Smooth muscle cell (in vitro differentiated cells): Measurements from ENCODE around the gene ZXDB. TPM values are rescaled to one million over a fixed set of nuclear protein-coding genes. Genes with fewer than 3 reads are reported as not detected.

Experiments used
- DNase-seq: peaks from one replicate; lab custom pipeline; 2025; ENCODE audit not compliant: unreplicated experiment; lab: John Stamatoyannopoulos, UW
- H2AFZ ChIP-seq: fragments of 200-600 bp; sonication (generic); 2 replicates; pipeline ENCODE4 v1.6.0; 2016; ENCODE audit warnings: antibody characterized with exemption, low read depth, mild to moderate bottlenecking
- H3F3A ChIP-seq: fragments of 200-600 bp; sonication (generic); 2 replicates; pipeline ENCODE4 v1.6.0; 2017; ENCODE audit warnings: antibody characterized with exemption, low read depth
- H3K27ac ChIP-seq: fragments of 200-600 bp; sonication (generic); 2 replicates; pipeline ENCODE4 v1.5.1; 2016; ENCODE audit warnings: low read depth, mild to moderate bottlenecking
- H3K27me3 ChIP-seq: fragments of 200-600 bp; sonication (generic); 2 replicates; pipeline ENCODE4 v1.6.1; 2016; ENCODE audit warnings: low read depth, mild to moderate bottlenecking
- H3K36me3 ChIP-seq: fragments of 200-600 bp; sonication (generic); 2 replicates; pipeline ENCODE4 v1.5.1; 2016; ENCODE audit warnings: low read depth
- H3K4me1 ChIP-seq: fragments of 200-600 bp; sonication (generic); 2 replicates; pipeline ENCODE4 v1.5.1; 2016; ENCODE audit warnings: low read depth
- H3K4me2 ChIP-seq: fragments of 200-600 bp; sonication (generic); 2 replicates; pipeline ENCODE4 v1.6.0; 2016; ENCODE audit warnings: mild to moderate bottlenecking
- H3K4me3 ChIP-seq: fragments of 200-600 bp; sonication (generic); 2 replicates; pipeline ENCODE4 v1.5.1; 2016; ENCODE audit warnings: mild to moderate bottlenecking
- H3K79me2 ChIP-seq: fragments of 200-600 bp; sonication (generic); 2 replicates; pipeline ENCODE4 v1.6.0; 2016; ENCODE audit warnings: low read depth, mild to moderate bottlenecking
- H3K9ac ChIP-seq: fragments of 200-600 bp; sonication (generic); 2 replicates; pipeline ENCODE4 v1.6.0; 2016; ENCODE audit warnings: low read depth
- H3K9me3 ChIP-seq: fragments of 200-600 bp; sonication (generic); replicated peaks from 2 replicates; pipeline ENCODE4 v1.5.1; 2016; ENCODE audit warnings: low read depth
- H4K20me1 ChIP-seq: fragments of 200-600 bp; sonication (generic); 2 replicates; pipeline ENCODE4 v1.6.0; 2016; ENCODE audit warnings: low read depth
- WGBS: methylation state at CpG from one replicate; pipeline ENCODE4 v1.1.7; 2016; ENCODE audit warnings: low lambda C conversion rate; 5-methylcytosine and 5-hydroxymethylcytosine counted together
- polyA plus RNA-seq: library from polyadenylated mRNA; unstranded; fragments of >200 nt; fragmentation: Nextera tagmentation; extraction: Ambion mirVana; gene quantifications from 2 replicates; pipeline ENCODE4 v1.2.1, GENCODE V29; 2016
- total RNA-seq: library from RNA; depleted of rRNA; stranded (reverse); fragments of >200 nt; gene quantifications from 2 replicates; pipeline ENCODE4 v1.2.3, GENCODE V29; 2014
- TF ChIP-seq, protein P1 (sequence below): fragments of 200-600 bp; sonication (generic); IDR thresholded peaks from 2 replicates; pipeline ENCODE4 v1.5.1; 2017; ENCODE audit warnings: borderline replicate concordance, mild to moderate bottlenecking, antibody characterized with exemption; ENCODE audit not compliant: insufficient read depth, poor library complexity, severe bottlenecking

Gene ZXDB
- total and polyA plus RNA-seq, 2 experiments from 2014 or later, result 2.1 to 8.0 TPM

DNA sequence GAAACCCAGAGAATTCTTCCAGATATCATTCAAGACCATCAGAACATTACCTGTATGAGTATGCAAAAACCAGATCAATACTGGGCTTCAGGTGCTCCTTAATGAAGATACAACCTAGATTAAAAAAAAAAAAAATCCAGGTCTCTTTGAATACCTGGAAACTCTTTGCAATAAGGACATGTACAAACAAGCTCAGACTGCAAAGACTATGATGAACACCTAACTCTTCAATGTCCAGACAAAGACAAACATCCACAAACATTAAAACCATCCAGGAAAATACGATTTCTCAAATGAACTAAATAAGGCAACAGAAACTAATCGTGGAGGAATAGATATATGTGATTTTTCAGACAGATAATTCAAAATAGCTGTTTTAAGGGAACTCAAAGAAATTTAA lies 49.5 kb downstream of the ZXDB start:
- no peak overlapping the region for H3K4me3 ChIP-seq
- H3F3A ChIP-seq, result no peaks in the 10 kb centered on the region
- H3K36me3 ChIP-seq, result no peaks in the 10 kb centered on the region
- no peaks in the 10 kb centered on the region for H3K4me1 ChIP-seq
- no peaks in the 10 kb centered on the region for H3K9me3 ChIP-seq
- H4K20me1 ChIP-seq, result no peaks in the 10 kb centered on the region
- H2AFZ ChIP-seq, result no peak overlapping the region
- H3K4me2 ChIP-seq, result no peak overlapping the region
- WGBS, result 50% methylated on average over 2 of the region's 2 CpGs
- no peaks in the 10 kb centered on the region for H3K79me2 ChIP-seq
- TF ChIP-seq, protein P1, sequence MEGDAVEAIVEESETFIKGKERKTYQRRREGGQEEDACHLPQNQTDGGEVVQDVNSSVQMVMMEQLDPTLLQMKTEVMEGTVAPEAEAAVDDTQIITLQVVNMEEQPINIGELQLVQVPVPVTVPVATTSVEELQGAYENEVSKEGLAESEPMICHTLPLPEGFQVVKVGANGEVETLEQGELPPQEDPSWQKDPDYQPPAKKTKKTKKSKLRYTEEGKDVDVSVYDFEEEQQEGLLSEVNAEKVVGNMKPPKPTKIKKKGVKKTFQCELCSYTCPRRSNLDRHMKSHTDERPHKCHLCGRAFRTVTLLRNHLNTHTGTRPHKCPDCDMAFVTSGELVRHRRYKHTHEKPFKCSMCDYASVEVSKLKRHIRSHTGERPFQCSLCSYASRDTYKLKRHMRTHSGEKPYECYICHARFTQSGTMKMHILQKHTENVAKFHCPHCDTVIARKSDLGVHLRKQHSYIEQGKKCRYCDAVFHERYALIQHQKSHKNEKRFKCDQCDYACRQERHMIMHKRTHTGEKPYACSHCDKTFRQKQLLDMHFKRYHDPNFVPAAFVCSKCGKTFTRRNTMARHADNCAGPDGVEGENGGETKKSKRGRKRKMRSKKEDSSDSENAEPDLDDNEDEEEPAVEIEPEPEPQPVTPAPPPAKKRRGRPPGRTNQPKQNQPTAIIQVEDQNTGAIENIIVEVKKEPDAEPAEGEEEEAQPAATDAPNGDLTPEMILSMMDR, result no peak
- DNase-seq, result no peak
- no peaks in the 10 kb centered on the region for H3K27me3 ChIP-seq
- H3K9ac ChIP-seq, result no peak overlapping the region
- no peak overlapping the region for H3K27ac ChIP-seq

DNA sequence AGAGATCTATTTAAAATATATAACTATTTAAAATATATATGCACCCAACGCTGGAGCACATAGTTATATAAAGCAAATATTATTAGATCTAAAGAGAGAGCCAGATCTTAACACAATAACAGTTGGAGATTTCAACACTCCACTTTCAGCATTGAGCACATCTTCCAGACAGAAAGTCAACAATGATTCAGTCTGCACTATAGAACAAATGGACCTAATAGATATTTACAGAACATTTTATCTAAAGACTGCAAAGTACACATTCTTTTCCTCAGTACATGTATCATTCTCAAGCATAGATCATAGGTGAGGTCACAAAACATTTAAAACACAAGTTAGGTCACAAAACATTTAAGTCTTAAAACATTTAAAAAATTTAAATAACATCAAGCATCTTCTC lies 51.9 kb downstream of the ZXDB start:
- H3K27me3 ChIP-seq, result no peaks in the 10 kb centered on the region
- H3K4me1 ChIP-seq, result no peaks in the 10 kb centered on the region
- no peaks in the 10 kb centered on the region for H3K9me3 ChIP-seq
- no peaks in the 10 kb centered on the region for H3F3A ChIP-seq
- 69% methylated on average over 1 of the region's 1 CpG for WGBS
- no peaks in the 10 kb centered on the region for H3K79me2 ChIP-seq
- no peaks in the 10 kb centered on the region for H3K36me3 ChIP-seq
- H4K20me1 ChIP-seq, result no peaks in the 10 kb centered on the region
- no peak overlapping the region for H3K9ac ChIP-seq
- H3K4me2 ChIP-seq, result no peak overlapping the region
- H2AFZ ChIP-seq, result no peak overlapping the region
- DNase-seq, result no peak
- H3K27ac ChIP-seq, result no peak overlapping the region
- TF ChIP-seq, protein P1, result no peak
- H3K4me3 ChIP-seq, result no peak overlapping the region

DNA sequence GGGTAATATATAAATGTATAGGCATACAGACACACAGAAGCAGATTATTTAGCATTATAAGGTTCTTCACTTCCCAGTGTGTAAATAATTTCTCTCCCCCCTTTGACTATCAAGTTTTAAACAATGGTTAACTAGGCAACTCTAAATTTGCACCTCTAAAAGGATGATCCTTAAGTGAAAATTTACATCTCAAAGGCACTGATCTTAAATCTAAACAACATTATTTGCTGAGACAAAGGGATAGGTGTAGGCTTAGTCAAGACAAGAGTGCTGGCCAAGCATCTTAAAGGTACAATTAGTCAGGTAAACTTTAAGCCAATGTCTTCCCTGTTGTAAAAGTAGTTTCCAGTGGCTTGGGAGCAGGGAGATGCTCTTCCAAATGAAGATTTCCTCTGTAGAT lies 55.2 kb downstream of the ZXDB start:
- TF ChIP-seq, protein P1, result no peak
- no peaks in the 10 kb centered on the region for H3K36me3 ChIP-seq
- no peaks in the 10 kb centered on the region for H3K27me3 ChIP-seq
- H3K4me1 ChIP-seq, result no peaks in the 10 kb centered on the region
- H3K9me3 ChIP-seq, result no peaks in the 10 kb centered on the region
- H4K20me1 ChIP-seq, result no peaks in the 10 kb centered on the region
- H3K9ac ChIP-seq, result no peak overlapping the region
- H3K27ac ChIP-seq, result no peak overlapping the region
- no peak overlapping the region for H2AFZ ChIP-seq
- no peak overlapping the region for H3K4me2 ChIP-seq
- no peak overlapping the region for H3K4me3 ChIP-seq
- no peaks in the 10 kb centered on the region for H3K79me2 ChIP-seq
- DNase-seq, result no peak
- no peaks in the 10 kb centered on the region for H3F3A ChIP-seq

Other genes starting within 250 kb of the ZXDB start
- gene NLRP2B, start 88.2 kb downstream of the ZXDB start, total RNA-seq, result not detected in 2 replicates
- gene NLRP2B, start 88.2 kb downstream of the ZXDB start, polyA plus RNA-seq, result not detected in 2 replicates